Stimulated activated CD4-positive, alpha-beta T cell treated with anti-CD3 and anti-CD28 coated beads, Interleukin-15, amount 100 ng/mL, for 48 hours (primary cell): Measurements from ENCODE around the gene TMEM250.

ENCODE experiments used
- DNase-seq, 2 donors: peaks; one replicate each; pipeline ENCODE4 v3.0.0-alpha.2; 2020; ENCODE audit warnings: low read depth in 2 of 2

The TMEM250 gene

GRCh38 chr9:136095070-136096058, 23.3 kb downstream of the TMEM250 start, which contains the start of gene NACC2:
TSS of gene NACC2 (minus strand) at chr9:136095289. CDS start at chr9:136050521, 44,768 bp downstream.
- DNase-seq = no peak

- DNase-seq = peak in 1 of 2 donors; percentile 40
Measured at GRCh38 chr9:136093995-136094881, 24.4 kb downstream of the TMEM250 start.

- DNase-seq = no peak
Measured at GRCh38 chr9:136093346-136093986, 25.2 kb downstream of the TMEM250 start.

GRCh38 chr9:136092741-136093140, 25.9 kb downstream of the TMEM250 start:
- no peak for DNase-seq

GRCh38 chr9:136092353-136092650, 26.4 kb downstream of the TMEM250 start:
- DNase-seq = no peak

- no peak for DNase-seq
Measured at GRCh38 chr9:136091582-136092352, 26.9 kb downstream of the TMEM250 start.

GRCh38 chr9:136090768-136091581, 27.7 kb downstream of the TMEM250 start:
- DNase-seq = no peak

GRCh38 chr9:136090056-136090735, 28.5 kb downstream of the TMEM250 start:
- no peak for DNase-seq

GRCh38 chr9:136089697-136090045, 29.0 kb downstream of the TMEM250 start:
- no peak for DNase-seq

GRCh38 chr9:136088939-136089696, 29.6 kb downstream of the TMEM250 start:
- DNase-seq = no peak

GRCh38 chr9:136088481-136088938, 30.2 kb downstream of the TMEM250 start:
- DNase-seq = no peak

- no peak for DNase-seq
Measured at GRCh38 chr9:136087741-136088480, 30.8 kb downstream of the TMEM250 start.

- DNase-seq = no peak
Measured at GRCh38 chr9:136086951-136087740, 31.5 kb downstream of the TMEM250 start.

- no peak for DNase-seq
Measured at GRCh38 chr9:136086213-136086881, 32.3 kb downstream of the TMEM250 start.

GRCh38 chr9:136085815-136086212, 32.9 kb downstream of the TMEM250 start:
- no peak for DNase-seq

GRCh38 chr9:136084063-136084944, 34.4 kb downstream of the TMEM250 start:
- no peak for DNase-seq
